Fibroblast of lung (primary cell): ENCODE measurements around the gene PIN1. TPM values are rescaled to one million over a fixed set of nuclear protein-coding genes. Genes with fewer than 3 reads are reported as not detected.
"Not testable (repeated sequence)": the region's sequence is repeated elsewhere in the genome, so short reads cannot be mapped to it uniquely, and the experiment has no call there.

Experiments
- DNase-seq, 2 donors: peaks; one replicate each; pipeline versions ENCODE4 v3.0.0 to v3.0.0-alpha.2; 2010; ENCODE audit warnings: low read depth in 2 of 2
- H2AFZ ChIP-seq: 2 replicates; pipeline ENCODE4 v1.5.1; 2012; ENCODE audit warnings: low read length, control low read depth, inconsistent platforms
- H3K27ac ChIP-seq: 2 replicates; pipeline ENCODE4 v1.5.1; 2011; ENCODE audit warnings: low read length, control low read depth; ENCODE audit not compliant: insufficient read depth
- H3K27me3 ChIP-seq: 2 replicates; pipeline ENCODE4 v1.5.1; 2011; ENCODE audit warnings: mild to moderate bottlenecking, low read length; ENCODE audit not compliant: control insufficient read depth, insufficient read depth
- H3K36me3 ChIP-seq: 2 replicates; pipeline ENCODE4 v1.5.1; 2011; ENCODE audit warnings: low read length; ENCODE audit not compliant: control insufficient read depth, insufficient read depth
- H3K4me1 ChIP-seq: 2 replicates; pipeline ENCODE4 v1.5.1; 2011; ENCODE audit warnings: low read length; ENCODE audit not compliant: control insufficient read depth, insufficient read depth; ENCODE audit errors: extremely low read depth
- H3K4me2 ChIP-seq: 2 replicates; pipeline ENCODE4 v1.5.1; 2011; ENCODE audit warnings: low read length, control low read depth; ENCODE audit not compliant: insufficient read depth; ENCODE audit errors: extremely low read depth
- H3K4me3 ChIP-seq, 4 experiments: fragments of 200-600 bp in 1 of 4; sonication (generic) in 1 of 4; replicated peaks in 1 of 4; 2 replicates each; pipeline ENCODE4 v1.5.1; 2011 to 2016; ENCODE audit warnings: low read length in 4 of 4, low read depth in 3 of 4, mild to moderate bottlenecking in 3 of 4, control low read depth in 2 of 4, inconsistent platforms in 1 of 4, mixed read lengths in 1 of 4; ENCODE audit not compliant: insufficient read depth in 1 of 4; ENCODE audit errors: control extremely low read depth in 1 of 4
- H3K79me2 ChIP-seq: 2 replicates; pipeline ENCODE4 v1.5.1; 2012; ENCODE audit warnings: mild to moderate bottlenecking, low read length, inconsistent platforms; ENCODE audit not compliant: control insufficient read depth, insufficient read depth
- H3K9ac ChIP-seq: 2 replicates; pipeline ENCODE4 v1.5.1; 2011; ENCODE audit warnings: mild to moderate bottlenecking, low read length, control low read depth; ENCODE audit not compliant: insufficient read depth
- H3K9me3 ChIP-seq: 2 replicates; pipeline ENCODE4 v1.5.1; 2012; ENCODE audit warnings: low read depth, low read length; ENCODE audit not compliant: control insufficient read depth, insufficient read depth
- H4K20me1 ChIP-seq: 2 replicates; pipeline ENCODE4 v1.5.1; 2011; ENCODE audit warnings: low read length; ENCODE audit not compliant: control insufficient read depth, insufficient read depth; ENCODE audit errors: extremely low read depth
- CTCF ChIP-seq, 2 donors: IDR thresholded peaks in 1 of 2; conservative IDR thresholded peaks in 1 of 2; 1 replicate in 1 of 2; 2 replicates in 1 of 2; pipeline ENCODE4 v1.5.1; 2011 to 2012; ENCODE audit warnings: low read length in 2 of 2, control low read depth in 1 of 2, inconsistent platforms in 1 of 2, low read depth in 1 of 2, mild to moderate bottlenecking in 1 of 2
- EZH2 ChIP-seq: IDR thresholded peaks from 2 replicates; pipeline ENCODE4 v1.5.1; 2012; ENCODE audit warnings: low read length, control low read depth, mild to moderate bottlenecking; ENCODE audit errors: missing control alignments
- polyA plus RNA-seq, 2 donors: library from polyadenylated mRNA; depleted of rRNA in 1 of 2; stranded (reverse) in 1 of 2; unstranded in 1 of 2; fragments of >200 nt; gene quantifications; 2 replicates each; pipeline ENCODE4 v1.2.1, GENCODE V29; 2011 to 2012; ENCODE audit warnings: missing spikeins in 1 of 2
- total RNA-seq: library from RNA; depleted of rRNA; stranded (reverse); fragments of >200 nt; gene quantifications from 2 replicates; pipeline ENCODE4 v1.2.1, GENCODE V29; 2014

Gene PIN1
- total and polyA plus RNA-seq, 2 donors (not counting 1 experiment from before 2014, with no cell fraction given), result 33.4 to 98.8 TPM

GRCh38 chr19:9819596-9819909, 15.6 kb upstream of the PIN1 start:
- H2AFZ ChIP-seq, result peak overlapping the region; percentile 52
- peak overlapping the region; percentile 47 for H3K27ac ChIP-seq
- H3K27me3 ChIP-seq, result no peaks in the 10 kb centered on the region
- TF ChIP-seq CTCF (conservative IDR thresholded peaks at IDR 0.05 in 1 of 2, IDR thresholded peaks at IDR 0.05 in 1 of 2; ENCODE audit: low read depth in 1 of 2, low read length in 2 of 2) (no peak), EZH2 (no peak)
- no peaks in the 10 kb centered on the region for H4K20me1 ChIP-seq
- no peak overlapping the region for H3K9ac ChIP-seq
- H3K4me3 ChIP-seq, result peak overlapping the region in 2 of 4 experiments; percentile 36 to 38
- H3K79me2 ChIP-seq, result peaks cover 29% of the 10 kb centered on the region
- no peak for DNase-seq
- H3K4me2 ChIP-seq, result peak overlapping the region; percentile 48
- H3K4me1 ChIP-seq, result no peaks in the 10 kb centered on the region
- H3K9me3 ChIP-seq, result no peaks in the 10 kb centered on the region
- no peaks in the 10 kb centered on the region for H3K36me3 ChIP-seq

DNA sequence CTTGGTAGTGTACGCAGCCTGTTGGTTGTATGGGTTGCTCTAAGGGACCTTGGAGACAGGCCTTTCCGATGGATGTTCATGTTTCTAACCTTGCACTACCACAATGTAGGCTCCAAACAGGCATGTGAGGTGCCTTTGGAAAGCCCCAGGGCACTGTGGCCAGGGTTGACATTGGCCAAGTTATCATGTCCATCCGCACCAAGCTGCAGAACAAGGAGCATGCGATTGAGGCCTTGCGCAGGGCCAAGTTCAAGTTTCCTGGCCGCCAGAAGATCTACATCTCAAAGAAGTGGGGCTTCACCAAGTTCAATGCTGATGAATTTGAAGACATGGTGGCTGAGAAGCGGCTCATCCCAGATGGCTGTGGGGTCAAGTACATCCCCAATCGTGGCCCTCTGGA, 15.1 kb upstream of the PIN1 start:
- H3K27ac ChIP-seq, result peak overlapping the region; percentile 47
- H2AFZ ChIP-seq, result peak overlapping the region; percentile 52
- H4K20me1 ChIP-seq, H3K27me3 ChIP-seq, H3K36me3 ChIP-seq, H3K4me1 ChIP-seq, DNase-seq, H3K9me3 ChIP-seq, H3K9ac ChIP-seq: not testable (repeated sequence)
- peaks cover 29% of the 10 kb centered on the region for H3K79me2 ChIP-seq
- peak overlapping the region; percentile 48 for H3K4me2 ChIP-seq
- peak overlapping the region in 2 of 4 experiments; percentile 36 to 38 for H3K4me3 ChIP-seq

GRCh38 chr19:9823816-9824215, 11.3 kb upstream of the PIN1 start:
- TF ChIP-seq EZH2 (no peak), CTCF (conservative IDR thresholded peaks at IDR 0.05 in 1 of 2, IDR thresholded peaks at IDR 0.05 in 1 of 2; ENCODE audit: low read depth in 1 of 2, low read length in 2 of 2) (no peak)
- Histone ChIP-seq H3K4me1 (peaks cover 4% of the 10 kb centered on the region), H3K9ac (no peak overlapping the region), H4K20me1 (peaks cover 2% of the 10 kb centered on the region), H3K79me2 (peaks cover 27% of the 10 kb centered on the region), H3K27ac (no peak overlapping the region), H3K36me3 (peaks cover 1% of the 10 kb centered on the region), H3K9me3 (no peaks in the 10 kb centered on the region), H2AFZ (no peak overlapping the region), H3K27me3 (no peaks in the 10 kb centered on the region), H3K4me2 (no peak overlapping the region), H3K4me3 (no peak overlapping the region)
- no peak for DNase-seq
